SK-N-MC (cell line): Measurements from ENCODE around the gene ACTG1.

Source experiments
- EZH2 ChIP-seq: fragments of 200-600 bp; sonication (generic); IDR thresholded peaks from one replicate; pipeline ENCODE4 v1.6.1; 2017; ENCODE audit warnings: antibody characterized with exemption
- FOXP2 ChIP-seq: optimal IDR thresholded peaks from 2 replicates; pipeline ENCODE3; 2011; ENCODE audit warnings: mild to moderate bottlenecking, moderate library complexity; ENCODE audit not compliant: insufficient read depth; ENCODE audit errors: extremely low read length, control extremely low read depth
- POLR2AphosphoS5 ChIP-seq: IDR thresholded peaks from 2 replicates; pipeline ENCODE4 v1.6.1; 2012; ENCODE audit warnings: mild to moderate bottlenecking, low read depth, low read length, borderline replicate concordance

GRCh38 chr17:81514739-81515529 lies 2.3 kb upstream of the ACTG1 start:
- TF ChIP-seq EZH2, result no peak
- no peak for TF ChIP-seq POLR2AphosphoS5
- TF ChIP-seq FOXP2, result no peak
